Neural progenitor cell (in vitro differentiated cells): ENCODE data around the gene HMGCR. TPM values are rescaled to one million over a fixed set of nuclear protein-coding genes. Genes with fewer than 3 reads are reported as not detected.
A peak's percentile ranks its signal among the peaks of the same experiment; 100 is the strongest.

Source experiments
- DNase-seq: peaks from one replicate; pipeline ENCODE4 v3.0.0-alpha.2; 2016; ENCODE audit warnings: low spot score
- H2AFZ ChIP-seq: fragments of 200-600 bp; sonication (generic); replicated peaks from 2 replicates; pipeline ENCODE4 v1.6.1; 2016; ENCODE audit warnings: antibody characterized with exemption
- H3F3A ChIP-seq: fragments of 200-600 bp; sonication (generic); 2 replicates; pipeline ENCODE4 v1.6.1; 2016; ENCODE audit warnings: antibody characterized with exemption, low read depth
- H3K27ac ChIP-seq: fragments of 200-600 bp; sonication (generic); 2 replicates; pipeline ENCODE4 v1.5.1; 2016; ENCODE audit warnings: mild to moderate bottlenecking
- H3K27me3 ChIP-seq: fragments of 200-600 bp; sonication (generic); 2 replicates; pipeline ENCODE4 v1.6.1; 2016; ENCODE audit warnings: mild to moderate bottlenecking, moderate library complexity
- H3K36me3 ChIP-seq: fragments of 200-600 bp; sonication (generic); 2 replicates; pipeline ENCODE4 v1.5.1; 2016
- H3K4me1 ChIP-seq: fragments of 200-600 bp; sonication (generic); 2 replicates; pipeline ENCODE4 v1.6.1; 2016; ENCODE audit warnings: mixed run types
- H3K4me2 ChIP-seq: fragments of 200-600 bp; sonication (generic); 2 replicates; pipeline ENCODE4 v1.6.1; 2016
- H3K4me3 ChIP-seq: fragments of 200-600 bp; sonication (generic); 2 replicates; pipeline ENCODE4 v1.5.1; 2016
- H3K79me2 ChIP-seq: fragments of 200-600 bp; sonication (generic); 2 replicates; pipeline ENCODE4 v1.6.1; 2016; ENCODE audit warnings: low read depth
- H3K9ac ChIP-seq: fragments of 200-600 bp; sonication (generic); 2 replicates; pipeline ENCODE4 v1.6.1; 2016
- H3K9me3 ChIP-seq: fragments of 200-600 bp; sonication (generic); 2 replicates; pipeline ENCODE4 v1.5.1; 2016; ENCODE audit warnings: low read depth
- H4K20me1 ChIP-seq: fragments of 200-600 bp; sonication (generic); 2 replicates; pipeline ENCODE4 v1.6.1; 2016; ENCODE audit warnings: low read depth
- H3K27ac Mint-ChIP-seq: 3 replicates; pipeline ENCODE4 v1.8.0; 2021; ENCODE audit warnings: mixed read lengths
- H3K27me3 Mint-ChIP-seq: 2 replicates; pipeline ENCODE4 v1.8.0; 2022; ENCODE audit warnings: low read depth, mild to moderate bottlenecking, inconsistent platforms, moderate library complexity, mixed read lengths; ENCODE audit not compliant: insufficient read depth
- H3K36me3 Mint-ChIP-seq: 3 replicates; pipeline ENCODE4 v1.8.0; 2021; ENCODE audit warnings: mixed read lengths
- H3K4me1 Mint-ChIP-seq: 3 replicates; pipeline ENCODE4 v1.8.0; 2021; ENCODE audit warnings: mixed read lengths
- H3K4me3 Mint-ChIP-seq: 3 replicates; pipeline ENCODE4 v1.8.0; 2021; ENCODE audit warnings: mild to moderate bottlenecking, moderate library complexity, mixed read lengths
- H3K9me3 Mint-ChIP-seq: 3 replicates; pipeline ENCODE4 v1.8.0; 2020; ENCODE audit warnings: mixed read lengths
- CTCF ChIP-seq: fragments of 200-600 bp; sonication (generic); IDR thresholded peaks from 2 replicates; pipeline ENCODE4 v1.5.1; 2017; ENCODE audit warnings: antibody characterized with exemption, mild to moderate bottlenecking
- EZH2 ChIP-seq: fragments of 200-600 bp; sonication (generic); IDR thresholded peaks from 2 replicates; pipeline ENCODE4 v1.6.1; 2017; ENCODE audit warnings: antibody characterized with exemption, mild to moderate bottlenecking, moderate library complexity
- EZH2phosphoT487 ChIP-seq: fragments of 200-600 bp; sonication (generic); IDR thresholded peaks from 2 replicates; pipeline ENCODE4 v1.6.1; 2017; ENCODE audit warnings: antibody characterized with exemption
- total RNA-seq: library from RNA; depleted of rRNA; stranded (reverse); fragments of >200 nt; gene quantifications from 2 replicates; pipeline ENCODE4 v1.2.3, GENCODE V29; 2015; ENCODE audit warnings: low replicate concordance

Gene HMGCR
- total RNA-seq, 1 donor from 2014 or later = 227 TPM

GRCh38 chr5:75342836-75343235 lies 5.8 kb downstream of the HMGCR start:
- H3K27ac ChIP-seq = no peak overlapping the region
- Mint-ChIP-seq H3K27ac (no peak overlapping the region), H3K9me3 (no peaks in the 10 kb centered on the region), H3K27me3 (no peaks in the 10 kb centered on the region), H3K36me3 (peaks cover 43% of the 10 kb centered on the region), H3K4me3 (no peak overlapping the region), H3K4me1 (peaks cover 30% of the 10 kb centered on the region)
- TF ChIP-seq CTCF = no peak
- no peak for TF ChIP-seq EZH2phosphoT487
- no peak for TF ChIP-seq EZH2
- H3K9me3 ChIP-seq = no peaks in the 10 kb centered on the region
- H3K4me1 ChIP-seq = peaks cover 26% of the 10 kb centered on the region
- peaks cover 12% of the 10 kb centered on the region for H3F3A ChIP-seq
- H3K9ac ChIP-seq = no peak overlapping the region
- no peak overlapping the region for H3K4me3 ChIP-seq
- H3K4me2 ChIP-seq = peak overlapping the region; percentile 87
- no peaks in the 10 kb centered on the region for H3K27me3 ChIP-seq
- no peak overlapping the region for H2AFZ ChIP-seq
- H3K36me3 ChIP-seq = peaks cover 37% of the 10 kb centered on the region
- H4K20me1 ChIP-seq = peaks cover 89% of the 10 kb centered on the region
- peaks cover 100% of the 10 kb centered on the region for H3K79me2 ChIP-seq
- DNase-seq = no peak

- Histone ChIP-seq H2AFZ (no peak overlapping the region), H3K9ac (no peak overlapping the region), H3K4me1 (no peaks in the 10 kb centered on the region), H3F3A (peaks cover 28% of the 10 kb centered on the region), H3K9me3 (no peaks in the 10 kb centered on the region), H3K4me3 (no peak overlapping the region), H3K36me3 (peaks cover 85% of the 10 kb centered on the region), H4K20me1 (peaks cover 77% of the 10 kb centered on the region), H3K4me2 (no peak overlapping the region), H3K27ac (no peak overlapping the region), H3K79me2 (peaks cover 100% of the 10 kb centered on the region), H3K27me3 (no peaks in the 10 kb centered on the region)
- DNase-seq = no peak
- Mint-ChIP-seq H3K4me3 (no peak overlapping the region), H3K4me1 (no peaks in the 10 kb centered on the region), H3K9me3 (no peaks in the 10 kb centered on the region), H3K27ac (no peak overlapping the region), H3K27me3 (no peaks in the 10 kb centered on the region), H3K36me3 (peaks cover 53% of the 10 kb centered on the region)
- TF ChIP-seq CTCF (no peak), EZH2phosphoT487 (no peak), EZH2 (no peak)
Measured at GRCh38 chr5:75348241-75348640, 11.2 kb downstream of the HMGCR start.

GRCh38 chr5:75349663-75350062 lies 12.6 kb downstream of the HMGCR start:
- Histone ChIP-seq H3K27ac (no peak overlapping the region), H3K9ac (no peak overlapping the region), H3K79me2 (peaks cover 97% of the 10 kb centered on the region), H4K20me1 (peaks cover 64% of the 10 kb centered on the region), H3K9me3 (no peaks in the 10 kb centered on the region), H3F3A (peaks cover 36% of the 10 kb centered on the region), H2AFZ (no peak overlapping the region), H3K36me3 (peaks cover 86% of the 10 kb centered on the region), H3K4me1 (no peaks in the 10 kb centered on the region), H3K4me2 (no peak overlapping the region), H3K4me3 (no peak overlapping the region), H3K27me3 (no peaks in the 10 kb centered on the region)
- H3K27me3 Mint-ChIP-seq = no peaks in the 10 kb centered on the region
- H3K27ac Mint-ChIP-seq = no peak overlapping the region
- DNase-seq = no peak
- H3K9me3 Mint-ChIP-seq = no peaks in the 10 kb centered on the region
- H3K36me3 Mint-ChIP-seq = peaks cover 57% of the 10 kb centered on the region
- no peaks in the 10 kb centered on the region for H3K4me1 Mint-ChIP-seq
- no peak overlapping the region for H3K4me3 Mint-ChIP-seq
- no peak for TF ChIP-seq EZH2

- Histone ChIP-seq H4K20me1 (peaks cover 50% of the 10 kb centered on the region), H3K4me3 (no peak overlapping the region), H3K27ac (no peak overlapping the region), H3K9me3 (no peaks in the 10 kb centered on the region), H3K79me2 (peaks cover 80% of the 10 kb centered on the region), H3K9ac (no peak overlapping the region), H3K36me3 (peaks cover 81% of the 10 kb centered on the region), H2AFZ (no peak overlapping the region), H3K4me1 (no peaks in the 10 kb centered on the region), H3K4me2 (no peak overlapping the region), H3K27me3 (no peaks in the 10 kb centered on the region), H3F3A (peaks cover 39% of the 10 kb centered on the region)
- H3K27me3 Mint-ChIP-seq = no peaks in the 10 kb centered on the region
- no peaks in the 10 kb centered on the region for H3K9me3 Mint-ChIP-seq
- no peak for DNase-seq
- TF ChIP-seq EZH2 (no peak), CTCF (no peak), EZH2phosphoT487 (no peak)
- H3K4me3 Mint-ChIP-seq = no peak overlapping the region
- no peak overlapping the region for H3K27ac Mint-ChIP-seq
- peaks cover 54% of the 10 kb centered on the region for H3K36me3 Mint-ChIP-seq
- no peaks in the 10 kb centered on the region for H3K4me1 Mint-ChIP-seq
Measured at GRCh38 chr5:75351139-75351926, 14.3 kb downstream of the HMGCR start.
